ENCODE measurements around the gene SCYGR6.
A peak's percentile ranks its signal among the peaks of the same experiment; 100 is the strongest.
"Not testable (repeated sequence)": the region's sequence is repeated elsewhere in the genome, so short reads cannot be mapped to it uniquely, and the experiment has no call there.

Gene SCYGR6

DNA sequence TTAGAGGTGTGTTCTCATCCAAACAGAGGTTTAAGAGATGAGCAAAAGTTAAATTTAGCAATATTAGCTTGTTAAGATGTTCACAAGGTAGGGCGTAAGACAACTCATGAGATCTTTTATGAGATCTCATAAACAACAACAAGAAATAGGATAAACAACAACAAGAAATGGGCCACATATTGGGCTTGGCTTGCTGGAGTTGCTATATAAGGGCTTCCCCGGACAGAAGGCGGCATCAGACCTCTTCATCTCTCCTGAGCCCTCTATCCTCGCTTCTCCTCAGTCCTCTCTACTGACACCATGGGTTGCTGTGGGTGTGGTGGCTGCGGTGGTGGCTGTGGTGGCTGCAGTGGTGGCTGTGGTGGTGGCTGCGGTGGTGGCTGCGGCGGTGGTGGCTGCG, 21.0 kb upstream of the SCYGR6 start, which contains the start of gene SCYGR8:
TSS of gene SCYGR8 (plus strand) at position 301 of the 400 bp plus-strand sequence. CDS start at position 301, 0 bp downstream.
- DNase-seq (ENCODE audit: low read depth), result no peak
- TF ChIP-seq MAX (IDR thresholded peaks at IDR 0.05; ENCODE audit: low read depth, low read length) (no peak), POLR2A (IDR thresholded peaks at IDR 0.05; ENCODE audit: extremely low read depth, insufficient read length) (no peak), MYC (IDR thresholded peaks at IDR 0.05; ENCODE audit: low read depth, low read length) (no peak)
- TF ChIP-seq, protein P1, sequence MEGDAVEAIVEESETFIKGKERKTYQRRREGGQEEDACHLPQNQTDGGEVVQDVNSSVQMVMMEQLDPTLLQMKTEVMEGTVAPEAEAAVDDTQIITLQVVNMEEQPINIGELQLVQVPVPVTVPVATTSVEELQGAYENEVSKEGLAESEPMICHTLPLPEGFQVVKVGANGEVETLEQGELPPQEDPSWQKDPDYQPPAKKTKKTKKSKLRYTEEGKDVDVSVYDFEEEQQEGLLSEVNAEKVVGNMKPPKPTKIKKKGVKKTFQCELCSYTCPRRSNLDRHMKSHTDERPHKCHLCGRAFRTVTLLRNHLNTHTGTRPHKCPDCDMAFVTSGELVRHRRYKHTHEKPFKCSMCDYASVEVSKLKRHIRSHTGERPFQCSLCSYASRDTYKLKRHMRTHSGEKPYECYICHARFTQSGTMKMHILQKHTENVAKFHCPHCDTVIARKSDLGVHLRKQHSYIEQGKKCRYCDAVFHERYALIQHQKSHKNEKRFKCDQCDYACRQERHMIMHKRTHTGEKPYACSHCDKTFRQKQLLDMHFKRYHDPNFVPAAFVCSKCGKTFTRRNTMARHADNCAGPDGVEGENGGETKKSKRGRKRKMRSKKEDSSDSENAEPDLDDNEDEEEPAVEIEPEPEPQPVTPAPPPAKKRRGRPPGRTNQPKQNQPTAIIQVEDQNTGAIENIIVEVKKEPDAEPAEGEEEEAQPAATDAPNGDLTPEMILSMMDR (IDR thresholded peaks at IDR 0.05; ENCODE audit: low read depth, low read length), result no peak

DNA sequence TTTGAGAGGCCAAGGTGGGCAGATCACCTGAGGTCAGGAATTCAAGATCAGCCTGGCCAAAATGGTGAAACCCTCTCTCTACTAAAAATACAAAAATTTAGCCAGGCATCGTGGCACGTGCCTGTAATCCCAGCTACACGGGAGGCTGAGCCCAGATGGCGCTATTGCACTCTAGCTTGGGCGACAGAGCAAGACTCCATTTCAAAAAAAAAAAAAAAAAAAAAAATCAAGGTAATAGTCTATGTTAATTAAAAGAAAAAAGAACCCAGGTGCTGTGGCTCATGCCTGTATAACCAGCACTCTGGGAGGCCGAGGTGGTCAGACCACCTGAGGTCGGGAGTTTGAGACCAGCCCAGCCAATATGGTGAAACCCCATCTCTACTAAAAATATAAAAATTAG, 16.1 kb upstream of the SCYGR6 start:
- not testable (repeated sequence) for H3K4me3 ChIP-seq (ENCODE audit: low read depth, low read length)
- DNase-seq (ENCODE audit: low read depth), result peak; percentile 39
- TF ChIP-seq, protein P1 (IDR thresholded peaks at IDR 0.05; ENCODE audit: low read depth, low read length), result peak; percentile 31

More for the DNA sequence above, 21.0 kb upstream of the SCYGR6 start, which contains the start of gene SCYGR8:
- H3K4me3 ChIP-seq (ENCODE audit: low read depth, low read length), result no peak within 1 kb of the TSS

GRCh38 chr2:227739351-227739750, 14.8 kb upstream of the SCYGR6 start:
- H3K4me3 ChIP-seq (ENCODE audit: low read depth, low read length), result no peak overlapping the region
- TF ChIP-seq MYC (IDR thresholded peaks at IDR 0.05; ENCODE audit: low read depth, low read length) (no peak), MAX (IDR thresholded peaks at IDR 0.05; ENCODE audit: low read depth, low read length) (no peak), POLR2A (IDR thresholded peaks at IDR 0.05; ENCODE audit: extremely low read depth, insufficient read length) (no peak)
- TF ChIP-seq, protein P1 (IDR thresholded peaks at IDR 0.05; ENCODE audit: low read depth, low read length), result no peak
- no peak for DNase-seq (ENCODE audit: low read depth)

- TF ChIP-seq MYC (IDR thresholded peaks at IDR 0.05; ENCODE audit: low read depth, low read length) (no peak), MAX (IDR thresholded peaks at IDR 0.05; ENCODE audit: low read depth, low read length) (no peak), POLR2A (IDR thresholded peaks at IDR 0.05; ENCODE audit: extremely low read depth, insufficient read length) (no peak)
- TF ChIP-seq, protein P1 (IDR thresholded peaks at IDR 0.05; ENCODE audit: low read depth, low read length), result no peak
- no peak within 1 kb of the TSS for H3K4me3 ChIP-seq (ENCODE audit: low read depth, low read length)
- DNase-seq (ENCODE audit: low read depth), result no peak
These were observed 3.5 kb upstream of the SCYGR6 start, which contains the start of gene SCYGR7 for GRCh38 chr2:227728035-227728434. Gene SCYGR7 (plus strand): TSS chr2:227728335. CDS start chr2:227728335, 0 bp downstream.

- H3K4me3 ChIP-seq (ENCODE audit: low read depth, low read length); DNase-seq (ENCODE audit: low read depth): not testable (repeated sequence)
These were observed 1.7 kb downstream of the SCYGR6 start for GRCh38 chr2:227722821-227723220.

- TF ChIP-seq MAX (IDR thresholded peaks at IDR 0.05; ENCODE audit: low read depth, low read length) (no peak), MYC (IDR thresholded peaks at IDR 0.05; ENCODE audit: low read depth, low read length) (no peak), POLR2A (IDR thresholded peaks at IDR 0.05; ENCODE audit: extremely low read depth, insufficient read length) (no peak)
- TF ChIP-seq, protein P1 (IDR thresholded peaks at IDR 0.05; ENCODE audit: low read depth, low read length), result no peak
- no peak overlapping the region for H3K4me3 ChIP-seq (ENCODE audit: low read depth, low read length)
- DNase-seq (ENCODE audit: low read depth), result peak; percentile 35
These were observed 3.9 kb downstream of the SCYGR6 start for GRCh38 chr2:227720680-227721079.

Data from NB4 (cell line).